ENCODE measurements around the gene PTGDS. TPM values are rescaled to one million over a fixed set of nuclear protein-coding genes. Genes with fewer than 3 reads are reported as not detected.

PTGDS gene
- total RNA-seq, 2 experiments from 2014 or later = 1.2 to 1.4 TPM

- peaks cover 2% of the 10 kb centered on the region for H3K36me3 Mint-ChIP-seq (ENCODE audit: low read depth)
- peaks cover 2% of the 10 kb centered on the region for H3K27me3 Mint-ChIP-seq (ENCODE audit: low read depth)
- no peaks in the 10 kb centered on the region for H3K9me3 Mint-ChIP-seq (ENCODE audit: insufficient read depth)
- POLR2A ChIA-PET = interaction anchor here (0.9 kb wide), 1 partner anchor 77 kb away, joined by 4 read pairs; no protein-coding TSS in a partner anchor
- H3K27ac Mint-ChIP-seq = no peak overlapping the region
- DNase-seq = no peak
- no peak for ATAC-seq
- CTCF ChIA-PET = interaction anchor here (1.5 to 4.5 kb wide), 6 partner anchors 8 to 77 kb away, joined by 4 to 41 read pairs (median 30); partner anchors contain the start of genes CLIC3, NPDC1 and PAXX
- H3K4me3 Mint-ChIP-seq = peak overlapping the region; percentile 78
- H3K4me1 Mint-ChIP-seq (ENCODE audit: low read depth) = peaks cover 57% of the 10 kb centered on the region
These were observed 49.5 kb downstream of the PTGDS start for GRCh38 chr9:137026828-137027227.

GRCh38 chr9:137027369-137028262 is 50.3 kb downstream of the PTGDS start, which contains the start of gene ABCA2:
Gene ABCA2, minus strand, starts transcription at chr9:137028237. Its CDS starts 97 bp downstream, at chr9:137028140.
- Mint-ChIP-seq H3K27ac (peak within 1 kb of the TSS; percentile 88), H3K9me3 (ENCODE audit: insufficient read depth) (no peaks in the 10 kb centered on the region), H3K27me3 (ENCODE audit: low read depth) (peaks cover 2% of the 10 kb centered on the region), H3K36me3 (ENCODE audit: low read depth) (no peaks in the 10 kb centered on the region), H3K4me3 (peak within 1 kb of the TSS; percentile 78), H3K4me1 (ENCODE audit: low read depth) (peaks cover 62% of the 10 kb centered on the region)
- ChIA-PET CTCF (interaction anchor here (1.2 to 4.5 kb wide), 13 partner anchors 8 to 239 kb away, joined by 3 to 41 read pairs (median 6); partner anchors contain the start of genes AJM1, CLIC3, NPDC1 and PAXX), POLR2A (interaction anchor here (1.0 to 1.4 kb wide), 2 partner anchors 29 to 83 kb away, joined by 3 to 6 read pairs; partner anchors contain the start of gene FBXW5)
- DNase-seq (no peak), ATAC-seq (no peak)

- peak; percentile 78 for ATAC-seq
- ChIA-PET POLR2A (interaction anchor here (1.0 to 1.9 kb wide), 6 partner anchors 29 to 301 kb away, joined by 3 to 7 read pairs (median 6); partner anchors contain the start of genes FBXW5, MAN1B1, PAXX and SAPCD2), CTCF (interaction anchor here (0.7 to 3.9 kb wide), 39 partner anchors 9 to 300 kb away, joined by 3 to 41 read pairs (median 6); partner anchors contain the start of genes AJM1, CLIC3, PAXX and SAPCD2)
- no peaks in the 10 kb centered on the region for H3K9me3 Mint-ChIP-seq (ENCODE audit: insufficient read depth)
- H3K27me3 Mint-ChIP-seq (ENCODE audit: low read depth) = peaks cover 2% of the 10 kb centered on the region
- peak overlapping the region; percentile 71 for H3K4me3 Mint-ChIP-seq
- DNase-seq = peak; percentile 76
- H3K27ac Mint-ChIP-seq = peak overlapping the region; percentile 88
- H3K4me1 Mint-ChIP-seq (ENCODE audit: low read depth) = peaks cover 68% of the 10 kb centered on the region
- H3K36me3 Mint-ChIP-seq (ENCODE audit: low read depth) = no peaks in the 10 kb centered on the region
These were observed 51.2 kb downstream of the PTGDS start for GRCh38 chr9:137028263-137029057.

GRCh38 chr9:137029058-137029936 is 52.0 kb downstream of the PTGDS start:
- Mint-ChIP-seq H3K4me3 (peak overlapping the region; percentile 71), H3K27me3 (ENCODE audit: low read depth) (peaks cover 2% of the 10 kb centered on the region), H3K4me1 (ENCODE audit: low read depth) (peaks cover 66% of the 10 kb centered on the region), H3K9me3 (ENCODE audit: insufficient read depth) (no peaks in the 10 kb centered on the region), H3K27ac (peak overlapping the region; percentile 88), H3K36me3 (ENCODE audit: low read depth) (no peaks in the 10 kb centered on the region)
- ChIA-PET POLR2A (interaction anchor here (0.7 to 1.9 kb wide), 6 partner anchors 30 to 302 kb away, joined by 3 to 7 read pairs (median 6); partner anchors contain the start of genes MAN1B1, PAXX and SAPCD2), CTCF (interaction anchor here (0.7 to 3.9 kb wide), 49 partner anchors 9 to 300 kb away, joined by 3 to 41 read pairs (median 5); partner anchors contain the start of genes AJM1, CLIC3, MAN1B1 and PAXX)
- ATAC-seq = peak; percentile 50
- peak; percentile 78 for DNase-seq

- ChIA-PET POLR2A (interaction anchor here (0.7 to 1.9 kb wide), 4 partner anchors 37 to 70 kb away, joined by 3 to 7 read pairs (median 6); partner anchors contain the start of genes MAN1B1, PAXX and SAPCD2), CTCF (interaction anchor here (0.8 to 3.9 kb wide), 43 partner anchors 8 to 301 kb away, joined by 3 to 41 read pairs (median 6); partner anchors contain the start of genes AJM1, CLIC3, MAN1B1 and PAXX)
- Mint-ChIP-seq H3K4me1 (ENCODE audit: low read depth) (peaks cover 66% of the 10 kb centered on the region), H3K27ac (peak overlapping the region; percentile 88), H3K27me3 (ENCODE audit: low read depth) (peaks cover 2% of the 10 kb centered on the region), H3K4me3 (peak overlapping the region; percentile 71), H3K36me3 (ENCODE audit: low read depth) (no peaks in the 10 kb centered on the region), H3K9me3 (ENCODE audit: insufficient read depth) (no peaks in the 10 kb centered on the region)
- ATAC-seq (no peak), DNase-seq (peak; percentile 40)
These were observed 52.7 kb downstream of the PTGDS start for GRCh38 chr9:137030006-137030405.

- H3K9me3 Mint-ChIP-seq (ENCODE audit: insufficient read depth) = no peaks in the 10 kb centered on the region
- H3K36me3 Mint-ChIP-seq (ENCODE audit: low read depth) = no peaks in the 10 kb centered on the region
- H3K4me1 Mint-ChIP-seq (ENCODE audit: low read depth) = peaks cover 72% of the 10 kb centered on the region
- ChIA-PET POLR2A (no interaction called here), CTCF (interaction anchor here (0.6 to 3.9 kb wide), 13 partner anchors 11 to 253 kb away, joined by 3 to 41 read pairs (median 13); partner anchors contain the start of genes MAN1B1 and PAXX)
- peaks cover 2% of the 10 kb centered on the region for H3K27me3 Mint-ChIP-seq (ENCODE audit: low read depth)
- H3K27ac Mint-ChIP-seq = peak overlapping the region; percentile 83
- DNase-seq (peak; percentile 63), ATAC-seq (no peak)
- peak overlapping the region; percentile 71 for H3K4me3 Mint-ChIP-seq
These were observed 53.5 kb downstream of the PTGDS start for GRCh38 chr9:137030538-137031527.

Other genes starting within 250 kb of the PTGDS start
- 1 to 10 TPM; 1.8 to 2.4 TPM for gene LCN10, start 234.6 kb upstream of the PTGDS start, total RNA-seq
- not detected for gene LCN6, start 229.0 kb upstream of the PTGDS start, total RNA-seq
- gene LCN8, start 219.3 kb upstream of the PTGDS start, total RNA-seq = not detected
- not detected for gene LCN15, start 213.0 kb upstream of the PTGDS start, total RNA-seq
- 10 to 100 TPM; 39.9 to 43.2 TPM for gene TMEM141, start 186.2 kb upstream of the PTGDS start, total RNA-seq
- gene CCDC183, start 181.2 kb upstream of the PTGDS start, total RNA-seq = under 1 TPM; 0.26 to 0.44 TPM
- 100 to 1,000 TPM; 117 to 118 TPM for gene RABL6, start 169.6 kb upstream of the PTGDS start, total RNA-seq
- gene AJM1, start 135.0 kb upstream of the PTGDS start, total RNA-seq = 1 to 10 TPM; 5.3 to 5.6 TPM
- 100 to 1,000 TPM; 108 to 119 TPM for gene PHPT1, start 128.1 kb upstream of the PTGDS start, total RNA-seq
- gene MAMDC4, start 125.2 kb upstream of the PTGDS start, total RNA-seq = 10 to 100 TPM; 14.7 to 15.8 TPM
- 100 to 1,000 TPM; 279 to 310 TPM for gene EDF1, start 111.2 kb upstream of the PTGDS start, total RNA-seq
- 10 to 100 TPM; 48.5 to 57.2 TPM for gene TRAF2, start 91.0 kb upstream of the PTGDS start, total RNA-seq
- 100 to 1,000 TPM; 103 to 104 TPM for gene FBXW5, start 32.8 kb upstream of the PTGDS start, total RNA-seq
- gene C8G, start 32.3 kb upstream of the PTGDS start, total RNA-seq = 1 to 10 TPM; 1.4 to 1.5 TPM
- gene LCN12, start 25.2 kb upstream of the PTGDS start, total RNA-seq = 1 to 10 TPM; 1.0 to 1.7 TPM
- gene LCNL1, start 5.5 kb downstream of the PTGDS start, total RNA-seq = not detected
- gene PAXX, start 14.9 kb downstream of the PTGDS start, total RNA-seq = 10 to 100 TPM; 80.6 to 85.2 TPM
- 1 to 10 TPM; 3.6 to 4.8 TPM for gene CLIC3, start 19.1 kb downstream of the PTGDS start, total RNA-seq
- gene ABCA2, start 50.7 kb downstream of the PTGDS start, total RNA-seq = 10 to 100 TPM; 61.5 to 62.0 TPM
- gene FUT7, start 54.6 kb downstream of the PTGDS start, total RNA-seq = 1 to 10 TPM; 2.5 to 2.6 TPM
- gene NPDC1, start 68.7 kb downstream of the PTGDS start, total RNA-seq = 10 to 100 TPM; 20.1 to 29.9 TPM
- gene ENTPD2, start 76.6 kb downstream of the PTGDS start, total RNA-seq = under 1 TPM in 1 of 2 experiments, not detected in 1; 0.34 TPM
- 10 to 100 TPM; 56.8 to 57.0 TPM for gene SAPCD2, start 93.1 kb downstream of the PTGDS start, total RNA-seq
- gene UAP1L1, start 100.0 kb downstream of the PTGDS start, total RNA-seq = 10 to 100 TPM; 63.1 to 66.8 TPM
- gene MAN1B1, start 109.5 kb downstream of the PTGDS start, total RNA-seq = 10 to 100 TPM; 42.2 to 49.2 TPM
- 100 to 1,000 TPM; 248 TPM for gene DPP7, start 137.2 kb downstream of the PTGDS start, total RNA-seq
- gene GRIN1, start 161.7 kb downstream of the PTGDS start, total RNA-seq = not detected
- gene LRRC26, start 192.5 kb downstream of the PTGDS start, total RNA-seq = not detected
- gene TMEM210, start 194.6 kb downstream of the PTGDS start, total RNA-seq = under 1 TPM; 0.29 to 0.32 TPM
- gene ANAPC2, start 211.1 kb downstream of the PTGDS start, total RNA-seq = 10 to 100 TPM; 60.2 to 64.1 TPM
- 10 to 100 TPM; 88.2 to 90.0 TPM for gene SSNA1, start 211.2 kb downstream of the PTGDS start, total RNA-seq
- gene TPRN, start 223.2 kb downstream of the PTGDS start, total RNA-seq = 10 to 100 TPM; 10.9 to 12.0 TPM
- 10 to 100 TPM; 34.6 to 36.6 TPM for gene TMEM203, start 228.1 kb downstream of the PTGDS start, total RNA-seq
- gene NDOR1, start 228.2 kb downstream of the PTGDS start, total RNA-seq = 10 to 100 TPM; 44.7 to 45.5 TPM
- 1 to 10 TPM; 3.6 to 4.5 TPM for gene RNF208, start 244.7 kb downstream of the PTGDS start, total RNA-seq
- under 1 TPM; 0.42 to 0.50 TPM for gene CYSRT1, start 247.7 kb downstream of the PTGDS start, total RNA-seq
- not detected for gene RNF224, start 250.0 kb downstream of the PTGDS start, total RNA-seq

Data from activated CD8-positive, alpha-beta T cell treated with anti-CD3 and anti-CD28 coated beads, Interleukin-2, amount 10 ng/mL, durations not matched to agents 7 days and 5 days (primary cell).